ENCODE results near the gene DRGX.

DRGX gene

GRCh38 chr10:49369216-49370162 lies 26.4 kb downstream of the DRGX start:
- H3K4me3 ChIP-seq (ENCODE audit: low read length), result no peak overlapping the region
- no peak for DNase-seq (ENCODE audit: low read depth)
- TF ChIP-seq CTCF (IDR thresholded peaks at IDR 0.05; ENCODE audit: insufficient read depth, low read depth, low read length, missing control alignments), result no peak

GRCh38 chr10:49368256-49368655 lies 27.6 kb downstream of the DRGX start:
- TF ChIP-seq CTCF (IDR thresholded peaks at IDR 0.05; ENCODE audit: insufficient read depth, low read depth, low read length, missing control alignments), result no peak
- no peak for DNase-seq (ENCODE audit: low read depth)
- H3K4me3 ChIP-seq (ENCODE audit: low read length), result no peak overlapping the region

GRCh38 chr10:49367600-49367999 lies 28.3 kb downstream of the DRGX start:
- no peak for TF ChIP-seq CTCF (IDR thresholded peaks at IDR 0.05; ENCODE audit: insufficient read depth, low read depth, low read length, missing control alignments)
- H3K4me3 ChIP-seq (ENCODE audit: low read length), result no peak overlapping the region
- DNase-seq (ENCODE audit: low read depth), result no peak

GRCh38 chr10:49366460-49366859 lies 29.4 kb downstream of the DRGX start:
- no peak for TF ChIP-seq CTCF (IDR thresholded peaks at IDR 0.05; ENCODE audit: insufficient read depth, low read depth, low read length, missing control alignments)

GRCh38 chr10:49365675-49366415 lies 30.0 kb downstream of the DRGX start:
- H3K4me3 ChIP-seq (ENCODE audit: low read length), result no peak overlapping the region
- DNase-seq (ENCODE audit: low read depth), result no peak
- TF ChIP-seq CTCF (IDR thresholded peaks at IDR 0.05; ENCODE audit: insufficient read depth, low read depth, low read length, missing control alignments), result no peak

More at GRCh38 chr10:49366460-49366859, 29.4 kb downstream of the DRGX start:
- DNase-seq (ENCODE audit: low read depth), result no peak
- no peak overlapping the region for H3K4me3 ChIP-seq (ENCODE audit: low read length)

- no peak for TF ChIP-seq CTCF (IDR thresholded peaks at IDR 0.05; ENCODE audit: insufficient read depth, low read depth, low read length, missing control alignments)
- no peak for DNase-seq (ENCODE audit: low read depth)
- H3K4me3 ChIP-seq (ENCODE audit: low read length), result no peak overlapping the region
Measured at GRCh38 chr10:49365275-49365674, 30.6 kb downstream of the DRGX start.

Data from epithelial cell of esophagus (primary cell).